Measurements from ENCODE around the gene TFAM. TPM values are rescaled to one million over a fixed set of nuclear protein-coding genes. Genes with fewer than 3 reads are reported as not detected.

The TFAM gene
- total and polyA plus RNA-seq, 2 experiments from 2014 or later: 20.0 to 20.6 TPM

- no peaks in the 10 kb centered on the region for H3K36me3 ChIP-seq (ENCODE audit: low read depth)
- H2AFZ ChIP-seq: no peak overlapping the region
- H3K9me3 ChIP-seq (ENCODE audit: low read depth): no peaks in the 10 kb centered on the region
- DNase-seq: no peak
- H3K9ac ChIP-seq: no peak overlapping the region
- in situ Hi-C loops (cut with MboI): no loop called here
- no peak overlapping the region for H3K27ac ChIP-seq
- H3K9me2 ChIP-seq (ENCODE audit: insufficient read depth): no peaks in the 10 kb centered on the region; the same call in 1 of the 2 replicates
- no peaks in the 10 kb centered on the region for H3F3A ChIP-seq (ENCODE audit: insufficient read depth)
- H4K20me1 ChIP-seq (ENCODE audit: insufficient read depth): no peaks in the 10 kb centered on the region
- no peak overlapping the region for H3K4me2 ChIP-seq (ENCODE audit: unreplicated experiment)
- 93 to 95% methylated on average over 24 to 31 of the region's 31 CpGs for WGBS, 2 experiments (ENCODE audit: low coverage in 1 of 2, low lambda C conversion rate in 2 of 2, missing lambda C conversion rate in 2 of 2)
- TF ChIP-seq EZH2 (IDR thresholded peaks at IDR 0.05; ENCODE audit: insufficient read depth, poor library complexity, severe bottlenecking) (no peak), EZH2phosphoT487 (IDR thresholded peaks at IDR 0.05; ENCODE audit: insufficient read depth, low read depth) (no peak)
- no peaks in the 10 kb centered on the region for H3K79me2 ChIP-seq (ENCODE audit: insufficient read depth)
- H3K4me3 ChIP-seq: no peak overlapping the region
- H3K4me1 ChIP-seq (ENCODE audit: insufficient read depth): no peaks in the 10 kb centered on the region
- H3K27me3 ChIP-seq (replicated peaks; ENCODE audit: insufficient read depth): no peaks in the 10 kb centered on the region
Measured at GRCh38 chr10:58448121-58448935, 63.1 kb downstream of the TFAM start.

Other genes starting within 250 kb of the TFAM start
- 6.6 and 7.0 TPM in 2 replicates for gene IPMK, start 117.5 kb upstream of the TFAM start, total RNA-seq (2014; rRNA removed; shearing (Covaris generic))
- 3.0 and 3.6 TPM in 2 replicates for gene IPMK, start 117.5 kb upstream of the TFAM start, polyA plus RNA-seq (2016; fragmentation: Nextera tagmentation; extraction: Ambion mirVana)
- gene CISD1, start 116.2 kb upstream of the TFAM start, total RNA-seq (2014; rRNA removed; shearing (Covaris generic)): 9.0 and 40.4 TPM in 2 replicates
- gene CISD1, start 116.2 kb upstream of the TFAM start, polyA plus RNA-seq (2016; fragmentation: Nextera tagmentation; extraction: Ambion mirVana): 97.6 and 99.7 TPM in 2 replicates
- gene UBE2D1, start 50.4 kb upstream of the TFAM start, total RNA-seq (2014; rRNA removed; shearing (Covaris generic)): 14.3 and 17.7 TPM in 2 replicates
- 31.9 and 33.4 TPM in 2 replicates for gene UBE2D1, start 50.4 kb upstream of the TFAM start, polyA plus RNA-seq (2016; fragmentation: Nextera tagmentation; extraction: Ambion mirVana)
- 80.5 and 86.8 TPM in 2 replicates for gene BICC1, start 127.5 kb downstream of the TFAM start, total RNA-seq (2014; rRNA removed; shearing (Covaris generic))
- gene BICC1, start 127.5 kb downstream of the TFAM start, polyA plus RNA-seq (2016; fragmentation: Nextera tagmentation; extraction: Ambion mirVana): 95.8 and 97.0 TPM in 2 replicates